Measurements from ENCODE around the gene FAF1. TPM values are rescaled to one million over a fixed set of nuclear protein-coding genes. Genes with fewer than 3 reads are reported as not detected.

The FAF1 gene
- total and polyA plus RNA-seq, 9 of the 15 experiments (the other 6 are each of a cell fraction or from before 2014, with no cell fraction given): 48.7 to 225 (median 118) TPM

DNA sequence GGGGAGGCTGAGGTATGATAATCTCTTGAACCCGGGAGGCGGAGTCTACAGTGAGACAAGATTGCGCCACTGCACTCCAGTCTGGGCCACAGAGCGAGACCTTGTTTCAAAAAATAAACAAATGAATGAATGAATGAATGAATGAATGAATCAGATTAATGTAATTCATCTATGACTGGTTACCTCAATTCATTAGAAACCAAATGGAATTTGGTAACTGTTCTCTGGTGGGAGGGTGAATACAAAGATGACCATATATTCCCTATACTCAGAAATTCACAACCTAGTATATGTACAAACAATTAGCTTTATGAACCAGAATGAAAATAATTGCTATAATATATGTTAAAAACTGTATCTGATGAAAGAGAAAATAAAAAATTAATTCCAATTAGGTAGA lies 80.9 kb downstream of the FAF1 start:
- no peak for ATAC-seq
- peaks cover 80% of the 10 kb centered on the region for H3K79me2 ChIP-seq (ENCODE audit: control insufficient read depth, insufficient read depth, low read length)
- no peak overlapping the region for H3K4me3 ChIP-seq
- FAIRE-seq: no peak
- in situ Hi-C loops (cut with MboI): no loop called here
- H3K27ac ChIP-seq (ENCODE audit: extremely low read depth, low read depth, low read length): no peak overlapping the region
- 0 out of 2 replicates have a peak, but pooled peaks cover 4% of the 10 kb centered on the region for H4K20me1 ChIP-seq (replicated peaks; ENCODE audit: control insufficient read depth, insufficient read depth, low read length)
- H3K9me1 ChIP-seq (ENCODE audit: control insufficient read depth, insufficient read depth, low read length): no peaks in the 10 kb centered on the region
- ChIA-PET CTCF (ENCODE audit: low intra/inter-chr PET ratio) (no interaction called here), POLR2A (interaction anchor here (0.6 kb wide), 1 partner anchor 279 kb away, joined by 3 read pairs; no protein-coding TSS in a partner anchor)
- H2AFZ ChIP-seq (ENCODE audit: low read depth, low read length): no peak overlapping the region
- BruUV-seq (replicated peaks): no TSS peak
- TF ChIP-seq SMC3 (conservative IDR thresholded peaks at IDR 0.05; ENCODE audit: insufficient read depth, low read depth, low read length) (no peak), ZNF780A (CRISPR knock-in tag; IDR thresholded peaks at IDR 0.05) (no peak), XRCC5 (IDR thresholded peaks at IDR 0.05; ENCODE audit: low read depth, low read length) (no peak), ZNF24 (IDR thresholded peaks at IDR 0.05) (peak; percentile 89), CEBPB (tag; IDR thresholded peaks at IDR 0.05) (peak; percentile 36; the same call in 1 of the 2 replicates)
- TF ChIP-seq, protein P1, sequence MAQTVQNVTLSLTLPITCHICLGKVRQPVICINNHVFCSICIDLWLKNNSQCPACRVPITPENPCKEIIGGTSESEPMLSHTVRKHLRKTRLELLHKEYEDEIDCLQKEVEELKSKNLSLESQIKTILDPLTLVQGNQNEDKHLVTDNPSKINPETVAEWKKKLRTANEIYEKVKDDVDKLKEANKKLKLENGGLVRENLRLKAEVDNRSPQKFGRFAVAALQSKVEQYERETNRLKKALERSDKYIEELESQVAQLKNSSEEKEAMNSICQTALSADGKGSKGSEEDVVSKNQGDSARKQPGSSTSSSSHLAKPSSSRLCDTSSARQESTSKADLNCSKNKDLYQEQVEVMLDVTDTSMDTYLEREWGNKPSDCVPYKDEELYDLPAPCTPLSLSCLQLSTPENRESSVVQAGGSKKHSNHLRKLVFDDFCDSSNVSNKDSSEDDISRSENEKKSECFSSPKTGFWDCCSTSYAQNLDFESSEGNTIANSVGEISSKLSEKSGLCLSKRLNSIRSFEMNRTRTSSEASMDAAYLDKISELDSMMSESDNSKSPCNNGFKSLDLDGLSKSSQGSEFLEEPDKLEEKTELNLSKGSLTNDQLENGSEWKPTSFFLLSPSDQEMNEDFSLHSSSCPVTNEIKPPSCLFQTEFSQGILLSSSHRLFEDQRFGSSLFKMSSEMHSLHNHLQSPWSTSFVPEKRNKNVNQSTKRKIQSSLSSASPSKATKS (CRISPR knock-in tag; IDR thresholded peaks at IDR 0.05): no peak
- no peaks in the 10 kb centered on the region; a peak in 1 of 5 replicates for H3K4me1 ChIP-seq (replicated peaks in 1 of 2; ENCODE audit: control insufficient read depth in 2 of 2, insufficient read depth in 2 of 2, low read length in 2 of 2)
- 97% methylated on average over 4 of the region's 4 CpGs for WGBS (ENCODE audit: insufficient coverage, low coverage, missing lambda C conversion rate)
- DNase-seq (ENCODE audit: extremely low read depth in 1 of 4, low spot score in 3 of 4): no peak
- H3K36me3 ChIP-seq (ENCODE audit: control insufficient read depth, insufficient read depth, low read length): peaks cover 6% of the 10 kb centered on the region; the same call in 1 of the 3 replicates
- no peaks in the 10 kb centered on the region for H3K27me3 ChIP-seq (ENCODE audit: control insufficient read depth in 2 of 2, insufficient read depth in 2 of 2, low read length in 2 of 2)
- intact Hi-C loops (cut with micrococcal nuclease): no loop called here
- no peaks in the 10 kb centered on the region for H3K9me3 ChIP-seq (replicated peaks; ENCODE audit: control insufficient read depth, insufficient read depth, low read depth, low read length)
- H3K9ac ChIP-seq (ENCODE audit: insufficient read depth in 1 of 2, low read depth in 2 of 2, low read length in 2 of 2): no peak overlapping the region
- no peak overlapping the region for H3K4me2 ChIP-seq (ENCODE audit: insufficient read depth, low read length)

Measured in K562 (cell line).